Suprapubic skin (tissue), 4 donors: ENCODE data around the gene LTF.

ENCODE experiments used
- CTCF ChIP-seq, 2 donors: fragments of 200-600 bp in 1 of 2; fragments of 450-650 bp in 1 of 2; sonication (generic) in 1 of 2; IDR thresholded peaks; one replicate each; pipeline ENCODE4 v1.5.1; 2016 to 2019; ENCODE audit warnings: antibody characterized with exemption in 2 of 2, mild to moderate bottlenecking in 1 of 2, moderate library complexity in 1 of 2
- EP300 ChIP-seq: sonication (generic); formaldehyde crosslinking; IDR thresholded peaks from one replicate; pipeline ENCODE4 v1.6.1; 2017; ENCODE audit warnings: antibody characterized with exemption
- POLR2A ChIP-seq, 2 donors: fragments of 450-650 bp; IDR thresholded peaks; one replicate each; pipeline ENCODE4 v1.6.1; 2017; ENCODE audit warnings: antibody characterized with exemption in 2 of 2, mild to moderate bottlenecking in 2 of 2, moderate library complexity in 2 of 2
- POLR2AphosphoS5 ChIP-seq, 3 donors: sonication (generic); formaldehyde crosslinking; IDR thresholded peaks; one replicate each; pipeline ENCODE4 v1.6.1; 2017; ENCODE audit warnings: antibody characterized with exemption in 3 of 3

GRCh38 chr3:46466273-46466672 is 1.6 kb upstream of the LTF start:
- no peak for TF ChIP-seq CTCF (IDR thresholded peaks at IDR 0.05)
- TF ChIP-seq EP300, result no peak
- TF ChIP-seq POLR2A (IDR thresholded peaks at IDR 0.05), result no peak
- TF ChIP-seq POLR2AphosphoS5 (IDR thresholded peaks at IDR 0.05), result no peak
